GM19395 (cell line): ENCODE data around the gene C1orf185.
"Not testable (repeated sequence)": the region's sequence is repeated elsewhere in the genome, so short reads cannot be mapped to it uniquely, and the experiment has no call there.

Source experiments
- ATAC-seq: cut with Tn5 transposase; IDR thresholded peaks from one replicate; pipeline ENCODE4 v1.9.1; 2021; ENCODE audit warnings: mild to moderate bottlenecking, moderate library complexity; ENCODE audit not compliant: unreplicated experiment

The C1orf185 gene

GRCh38 chr1:51101976-51102375 is at the start of gene C1orf185:
Gene C1orf185, plus strand, starts transcription at chr1:51102228. Its CDS starts 6 bp downstream, at chr1:51102234.
- ATAC-seq, result no peak

- no peak for ATAC-seq
These were observed 43.2 kb upstream of the C1orf185 start for GRCh38 chr1:51058858-51059257.

- ATAC-seq, result no peak
These were observed 40.7 kb upstream of the C1orf185 start for GRCh38 chr1:51061231-51061918.

GRCh38 chr1:51063121-51063520 is 38.9 kb upstream of the C1orf185 start:
- ATAC-seq, result no peak

- ATAC-seq, result no peak
These were observed 32.0 kb upstream of the C1orf185 start for GRCh38 chr1:51070011-51070410.

- ATAC-seq, result no peak
These were observed 31.4 kb upstream of the C1orf185 start for GRCh38 chr1:51070640-51071039.

GRCh38 chr1:51071291-51072042 is 30.6 kb upstream of the C1orf185 start:
- no peak for ATAC-seq

- no peak for ATAC-seq
These were observed 30.0 kb upstream of the C1orf185 start for GRCh38 chr1:51072043-51072439.

- ATAC-seq, result no peak
These were observed 29.4 kb upstream of the C1orf185 start for GRCh38 chr1:51072651-51073050.

GRCh38 chr1:51073456-51073855 is 28.6 kb upstream of the C1orf185 start:
- no peak for ATAC-seq

GRCh38 chr1:51086496-51087271 is 15.3 kb upstream of the C1orf185 start:
- ATAC-seq, result no peak

GRCh38 chr1:51088474-51088873 is 13.6 kb upstream of the C1orf185 start:
- no peak for ATAC-seq

GRCh38 chr1:51093581-51093980 is 8.4 kb upstream of the C1orf185 start:
- no peak for ATAC-seq

- no peak for ATAC-seq
These were observed 4.9 kb upstream of the C1orf185 start for GRCh38 chr1:51097171-51097570.

GRCh38 chr1:51100264-51100880 is 1.7 kb upstream of the C1orf185 start:
- peak; percentile 80 for ATAC-seq

- no peak for ATAC-seq
These were observed 12.1 kb downstream of the C1orf185 start for GRCh38 chr1:51114137-51114536.

- ATAC-seq, result no peak
These were observed 13.8 kb downstream of the C1orf185 start for GRCh38 chr1:51115714-51116404.

GRCh38 chr1:51119331-51119730 is 17.3 kb downstream of the C1orf185 start:
- no peak for ATAC-seq

GRCh38 chr1:51120629-51121028 is 18.6 kb downstream of the C1orf185 start:
- ATAC-seq, result no peak

GRCh38 chr1:51127152-51127551 is 25.1 kb downstream of the C1orf185 start:
- ATAC-seq, result not testable (repeated sequence)

- ATAC-seq, result no peak
These were observed 29.2 kb downstream of the C1orf185 start for GRCh38 chr1:51131185-51131584.
